Activated T-cell treated with anti-CD3 and anti-CD28 coated beads for 24 hours (primary cell): ENCODE results near the gene TEDC1.
"Not testable (repeated sequence)": the region's sequence is repeated elsewhere in the genome, so short reads cannot be mapped to it uniquely, and the experiment has no call there.

ENCODE experiments used
- DNase-seq: peaks from one replicate; pipeline ENCODE4 v3.0.0-alpha.2; 2020; ENCODE audit warnings: low read depth

TEDC1 gene

GRCh38 chr14:105537580-105538474 lies 46.8 kb downstream of the TEDC1 start:
- DNase-seq, result peak; percentile 56

GRCh38 chr14:105538481-105539049 lies 47.5 kb downstream of the TEDC1 start:
- DNase-seq, result no peak

- no peak for DNase-seq
These were observed 49.8 kb downstream of the TEDC1 start for GRCh38 chr14:105540811-105541210.

GRCh38 chr14:105541218-105541875 lies 50.3 kb downstream of the TEDC1 start:
- no peak for DNase-seq

- not testable (repeated sequence) for DNase-seq
These were observed 54.6 kb downstream of the TEDC1 start for GRCh38 chr14:105545676-105546075.

GRCh38 chr14:105546410-105546809 lies 55.4 kb downstream of the TEDC1 start:
- not testable (repeated sequence) for DNase-seq

GRCh38 chr14:105547072-105547471 lies 56.0 kb downstream of the TEDC1 start:
- not testable (repeated sequence) for DNase-seq

- DNase-seq, result no peak
These were observed 56.7 kb downstream of the TEDC1 start for GRCh38 chr14:105547741-105548169.
